ENCODE measurements around the gene VEGFC. TPM values are rescaled to one million over a fixed set of nuclear protein-coding genes. Genes with fewer than 3 reads are reported as not detected.

VEGFC gene
- total and polyA plus RNA-seq, 8 donors, result 6.3 to 30.5 (median 25.4) TPM

DNA sequence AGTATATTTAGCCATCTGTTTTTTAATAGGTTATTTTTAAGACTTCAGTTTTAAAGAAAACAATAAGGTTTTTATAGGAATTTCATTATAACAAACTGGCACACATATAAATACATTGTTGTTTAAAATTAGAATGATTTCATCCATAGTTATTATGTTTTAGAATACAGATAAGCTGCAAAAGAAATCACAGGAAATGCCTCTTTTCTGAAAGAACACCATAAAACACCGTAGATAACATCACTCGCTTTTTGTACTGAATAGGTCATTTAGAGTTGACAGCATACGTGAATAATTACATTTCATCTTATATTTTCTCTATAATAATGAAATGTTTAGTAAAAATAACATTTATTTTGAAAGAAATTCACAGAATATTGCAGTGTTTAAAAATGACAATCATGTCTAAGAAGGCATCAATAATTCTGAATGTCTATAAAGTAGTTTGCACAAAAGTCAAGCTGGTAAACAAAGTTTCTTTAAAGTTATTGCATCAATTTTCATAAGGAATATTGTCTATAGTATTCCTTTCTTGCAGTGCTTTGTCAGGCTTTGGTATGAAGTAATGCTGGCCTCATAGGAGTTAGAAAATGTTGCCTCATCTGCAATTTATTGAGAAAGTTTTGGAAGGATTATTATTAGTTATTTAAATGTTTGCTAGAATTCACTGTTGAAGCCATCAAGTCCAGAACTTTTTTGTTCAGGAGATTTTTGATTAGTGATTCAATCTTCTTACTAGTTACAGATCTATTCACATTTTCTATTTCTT lies 17.9 kb upstream of the VEGFC start:
- intact Hi-C loops (cut with DNase I), result no loop called here
- TF ChIP-seq, protein P1, sequence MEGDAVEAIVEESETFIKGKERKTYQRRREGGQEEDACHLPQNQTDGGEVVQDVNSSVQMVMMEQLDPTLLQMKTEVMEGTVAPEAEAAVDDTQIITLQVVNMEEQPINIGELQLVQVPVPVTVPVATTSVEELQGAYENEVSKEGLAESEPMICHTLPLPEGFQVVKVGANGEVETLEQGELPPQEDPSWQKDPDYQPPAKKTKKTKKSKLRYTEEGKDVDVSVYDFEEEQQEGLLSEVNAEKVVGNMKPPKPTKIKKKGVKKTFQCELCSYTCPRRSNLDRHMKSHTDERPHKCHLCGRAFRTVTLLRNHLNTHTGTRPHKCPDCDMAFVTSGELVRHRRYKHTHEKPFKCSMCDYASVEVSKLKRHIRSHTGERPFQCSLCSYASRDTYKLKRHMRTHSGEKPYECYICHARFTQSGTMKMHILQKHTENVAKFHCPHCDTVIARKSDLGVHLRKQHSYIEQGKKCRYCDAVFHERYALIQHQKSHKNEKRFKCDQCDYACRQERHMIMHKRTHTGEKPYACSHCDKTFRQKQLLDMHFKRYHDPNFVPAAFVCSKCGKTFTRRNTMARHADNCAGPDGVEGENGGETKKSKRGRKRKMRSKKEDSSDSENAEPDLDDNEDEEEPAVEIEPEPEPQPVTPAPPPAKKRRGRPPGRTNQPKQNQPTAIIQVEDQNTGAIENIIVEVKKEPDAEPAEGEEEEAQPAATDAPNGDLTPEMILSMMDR (IDR thresholded peaks at IDR 0.05), result no peak
- Histone ChIP-seq H3K36me3 (no peaks in the 10 kb centered on the region), H3K27ac (no peak overlapping the region), H3K4me1 (no peaks in the 10 kb centered on the region), H3K4me3 (no peak overlapping the region), H3K27me3 (no peaks in the 10 kb centered on the region), H3K9me3 (peaks cover 0 to 10% of the 10 kb centered on the region in 2 donors)
- ATAC-seq (no peak), DNase-seq (no peak)

DNA sequence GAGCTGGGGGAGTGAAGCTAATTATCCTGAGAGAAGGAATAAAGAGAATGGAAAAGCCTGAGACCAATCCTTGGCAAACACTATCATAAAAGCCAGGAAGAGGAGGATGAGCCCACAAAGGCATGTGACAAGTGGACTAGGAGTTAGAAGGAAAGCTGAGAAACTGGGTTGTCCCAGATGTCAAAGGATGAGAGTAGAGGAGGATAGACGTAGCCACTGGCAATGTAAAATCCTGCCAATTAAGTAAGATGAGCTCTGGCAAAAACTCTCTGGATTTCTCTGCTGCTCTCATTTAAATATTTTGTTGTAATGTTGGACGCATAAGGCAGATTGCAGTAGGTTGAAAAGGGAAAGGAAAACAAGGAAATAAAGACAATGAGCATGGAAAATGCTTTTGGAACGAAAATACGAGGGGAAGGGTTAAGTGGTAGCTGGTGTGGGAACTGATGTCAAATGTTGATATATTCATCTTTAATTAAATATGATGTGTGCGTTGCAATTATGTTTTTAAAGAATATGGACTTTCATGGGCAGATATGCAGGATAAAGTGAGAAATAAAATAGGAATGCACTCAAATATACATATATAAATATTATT lies 14.2 kb upstream of the VEGFC start:
- Histone ChIP-seq H3K27ac (no peak overlapping the region), H3K4me3 (no peak overlapping the region), H3K9me3 (peaks cover 0 to 10% of the 10 kb centered on the region in 2 donors), H3K36me3 (no peaks in the 10 kb centered on the region), H3K27me3 (no peaks in the 10 kb centered on the region), H3K4me1 (no peaks in the 10 kb centered on the region)
- TF ChIP-seq, protein P1 (IDR thresholded peaks at IDR 0.05), result no peak
- intact Hi-C loops (cut with DNase I), result no loop called here
- no peak for ATAC-seq
- no peak for DNase-seq

DNA sequence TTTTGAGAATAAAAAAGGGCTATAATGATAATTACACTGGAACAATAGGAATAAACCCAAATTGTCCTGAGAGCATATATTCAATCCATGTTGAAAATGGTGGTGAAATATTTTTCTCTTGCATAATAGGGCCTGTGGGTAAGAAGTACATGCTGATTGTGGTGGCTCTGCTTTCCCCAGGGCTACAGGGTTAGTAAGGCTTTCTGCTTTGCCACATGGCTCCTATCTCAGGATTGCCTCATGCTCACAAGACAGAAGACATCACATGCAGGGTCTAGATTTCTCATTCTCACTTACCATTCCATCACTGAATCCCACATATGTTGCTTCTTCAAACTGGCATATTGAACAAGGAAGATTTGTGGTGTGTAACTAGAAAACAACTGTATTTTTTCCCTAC lies 12.4 kb upstream of the VEGFC start:
- Histone ChIP-seq H3K4me1 (no peaks in the 10 kb centered on the region), H3K4me3 (no peak overlapping the region), H3K36me3 (no peaks in the 10 kb centered on the region), H3K9me3 (peaks cover 0 to 10% of the 10 kb centered on the region in 2 donors), H3K27me3 (no peaks in the 10 kb centered on the region), H3K27ac (no peak overlapping the region)
- intact Hi-C loops (cut with DNase I), result no loop called here
- ATAC-seq, result no peak
- TF ChIP-seq, protein P1 (IDR thresholded peaks at IDR 0.05), result no peak
- DNase-seq, result no peak

DNA sequence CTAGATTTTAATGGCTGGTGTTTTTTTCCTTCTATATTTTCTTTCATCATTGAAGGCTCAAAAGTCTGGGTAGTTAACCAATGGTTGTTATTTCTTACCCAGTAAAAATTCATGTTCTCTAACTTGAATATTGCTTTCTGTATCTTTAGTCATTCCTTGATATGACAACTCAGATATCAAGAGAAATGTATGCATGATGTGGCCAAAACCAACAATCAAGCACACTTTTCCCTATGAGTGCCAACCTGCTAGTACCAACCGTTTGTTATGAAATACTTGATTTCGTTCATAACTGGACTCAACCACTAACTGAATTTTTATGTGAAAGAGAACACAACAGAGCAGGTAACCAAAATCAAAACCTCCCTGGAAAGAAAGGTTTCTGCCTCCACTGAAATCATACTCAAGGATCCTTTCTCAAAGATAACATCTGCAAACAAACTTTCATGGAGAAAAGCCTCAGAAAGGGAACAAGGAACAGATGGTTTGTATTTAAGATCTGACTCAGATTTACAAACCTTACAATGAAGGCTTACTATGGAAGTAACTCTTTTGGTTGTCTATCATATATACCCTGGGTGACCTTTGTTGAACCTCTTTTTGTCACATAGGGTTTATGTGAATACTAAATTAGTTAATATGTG lies 8.3 kb upstream of the VEGFC start:
- Histone ChIP-seq H3K27ac (no peak overlapping the region), H3K27me3 (no peaks in the 10 kb centered on the region), H3K4me1 (no peaks in the 10 kb centered on the region), H3K4me3 (no peak overlapping the region), H3K36me3 (no peaks in the 10 kb centered on the region), H3K9me3 (no peaks in the 10 kb centered on the region)
- DNase-seq (no peak), ATAC-seq (no peak)
- TF ChIP-seq, protein P1 (IDR thresholded peaks at IDR 0.05), result no peak
- intact Hi-C loops (cut with DNase I), result no loop called here

DNA sequence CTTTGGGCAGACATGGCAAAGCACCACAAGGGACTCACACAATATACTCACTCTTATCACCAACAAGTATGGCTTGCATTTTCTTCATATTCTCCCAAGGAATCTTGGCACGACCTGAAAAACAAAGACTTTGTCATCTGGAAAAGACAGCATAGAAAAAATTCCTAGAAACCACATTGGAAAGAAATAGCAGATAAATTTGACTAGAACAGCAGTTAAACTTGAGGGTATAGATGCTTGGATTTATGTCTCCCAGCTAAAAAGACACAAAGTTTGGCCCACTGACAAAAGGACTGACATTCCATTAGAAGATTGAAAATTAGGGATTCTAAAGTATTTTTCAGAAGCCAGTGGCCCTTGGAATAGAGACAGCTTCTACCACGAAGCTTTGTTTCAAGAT lies 6.9 kb upstream of the VEGFC start:
- DNase-seq, result no peak

More for the DNA sequence above, 6.9 kb upstream of the VEGFC start:
- Histone ChIP-seq H3K4me3 (no peak overlapping the region), H3K27ac (no peak overlapping the region), H3K9me3 (no peaks in the 10 kb centered on the region), H3K27me3 (peaks cover 0 to 2% of the 10 kb centered on the region in 2 donors), H3K4me1 (no peaks in the 10 kb centered on the region), H3K36me3 (no peaks in the 10 kb centered on the region)
- TF ChIP-seq, protein P1 (IDR thresholded peaks at IDR 0.05), result no peak
- intact Hi-C loops (cut with DNase I), result no loop called here
- no peak for ATAC-seq

Measured in left lung (tissue), 10 donors.